GM12891 (cell line): Measurements from ENCODE around the gene MAN1A1.

ENCODE experiments used
- PAX5 ChIP-seq: IDR thresholded peaks from 2 replicates; pipeline ENCODE4 v1.6.1; 2011; ENCODE audit warnings: low read length, moderate library complexity, mild to moderate bottlenecking; ENCODE audit not compliant: insufficient read depth, severe bottlenecking
- POLR2A ChIP-seq: IDR thresholded peaks from 2 replicates; pipeline ENCODE4 v1.6.1; 2011; ENCODE audit warnings: low read depth, low read length, control low read depth
- POLR2AphosphoS5 ChIP-seq: IDR thresholded peaks from 2 replicates; pipeline ENCODE4 v1.6.1; 2011; ENCODE audit warnings: low read depth, low read length, control low read depth
- POU2F2 ChIP-seq: IDR thresholded peaks from 2 replicates; pipeline ENCODE4 v1.6.1; 2011; ENCODE audit warnings: low read depth, mild to moderate bottlenecking, control low read depth, low read length, moderate library complexity
- SPI1 ChIP-seq: IDR thresholded peaks from 2 replicates; pipeline ENCODE4 v1.6.1; 2011; ENCODE audit warnings: low read depth, low read length, control low read depth
- TAF1 ChIP-seq: IDR thresholded peaks from 2 replicates; pipeline ENCODE4 v1.6.1; 2011; ENCODE audit warnings: low read depth, low read length, control low read depth

- TF ChIP-seq SPI1 (no peak), POLR2AphosphoS5 (no peak), POU2F2 (no peak), POLR2A (no peak), TAF1 (no peak), PAX5 (no peak)
These were observed 179.0 kb downstream of the MAN1A1 start for GRCh38 chr6:119170447-119171087.
